Measurements from ENCODE around the gene CADM3.

CADM3 gene

DNA sequence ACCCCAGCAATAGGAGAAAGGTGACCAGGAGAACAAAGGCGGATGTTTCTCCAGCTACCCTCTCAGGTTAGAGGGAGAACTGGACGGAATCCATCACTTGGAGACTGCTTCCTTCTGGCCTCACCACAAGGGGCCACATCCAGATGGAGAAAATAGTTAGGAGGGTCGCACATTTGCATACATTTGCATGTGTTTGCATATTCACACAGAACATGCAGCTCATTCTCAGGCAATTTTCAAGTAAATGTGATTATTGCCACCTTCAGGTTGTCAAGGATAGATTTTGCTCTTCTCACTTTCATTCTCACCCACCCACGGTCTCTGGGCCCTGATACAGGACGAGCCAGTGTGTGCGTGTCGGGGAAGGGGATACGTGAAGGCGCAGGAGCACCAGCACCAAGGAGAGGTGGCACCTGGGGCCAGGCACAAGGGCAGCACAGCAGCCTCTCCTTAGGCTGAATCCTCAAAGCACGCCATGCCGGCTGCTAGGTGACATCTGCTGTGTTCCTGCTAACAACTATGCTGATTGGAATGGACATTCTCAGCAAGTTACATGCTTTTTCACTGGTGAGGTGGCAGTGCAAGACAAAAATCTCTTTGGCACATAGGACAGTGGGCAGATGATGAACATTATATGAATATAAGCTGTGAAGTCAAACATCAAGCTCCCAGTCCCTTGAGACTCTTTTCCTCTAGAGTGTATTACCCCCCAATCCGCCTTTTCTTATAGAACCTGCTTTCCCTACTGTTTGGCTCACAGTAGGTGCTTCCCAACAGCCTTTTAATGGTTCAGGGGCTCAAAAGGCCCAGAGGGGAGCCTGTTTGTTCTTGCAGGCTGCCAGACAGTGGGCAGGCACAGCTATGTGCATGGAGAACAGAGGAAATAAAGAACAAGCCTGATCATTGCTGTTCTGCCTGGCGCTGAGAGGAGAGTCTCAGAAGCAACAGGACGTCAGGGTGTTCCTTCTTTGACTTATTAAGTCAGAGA is 47.5 kb downstream of the CADM3 start:
- Histone ChIP-seq H3K4me3 (ENCODE audit: low read depth in 1 of 2, low read length in 2 of 2) (no peak overlapping the region), H3K27me3 (ENCODE audit: control insufficient read depth in 1 of 2, insufficient read depth in 2 of 2, low read length in 2 of 2) (peaks cover 0 to 4% of the 10 kb centered on the region in 2 donors), H3K36me3 (ENCODE audit: control insufficient read depth in 1 of 2, insufficient read depth in 2 of 2, low read length in 2 of 2) (no peaks in the 10 kb centered on the region), H3K9ac (ENCODE audit: low read depth in 1 of 2, low read length in 2 of 2) (no peak overlapping the region), H3K27ac (ENCODE audit: low read depth, low read length) (no peak overlapping the region), H3K4me1 (ENCODE audit: control insufficient read depth in 1 of 2, insufficient read depth in 2 of 2, low read length in 2 of 2) (no peaks in the 10 kb centered on the region), H3K9me3 (ENCODE audit: control insufficient read depth in 1 of 2, low read length in 2 of 2) (no peaks in the 10 kb centered on the region)

GRCh38 chr1:159222075-159222865 is 50.9 kb downstream of the CADM3 start:
- Histone ChIP-seq H3K9ac (ENCODE audit: low read depth in 1 of 2, low read length in 2 of 2) (no peak overlapping the region), H3K27ac (ENCODE audit: low read depth, low read length) (no peak overlapping the region), H3K27me3 (ENCODE audit: control insufficient read depth in 1 of 2, insufficient read depth in 2 of 2, low read length in 2 of 2) (no peaks in the 10 kb centered on the region)

DNA sequence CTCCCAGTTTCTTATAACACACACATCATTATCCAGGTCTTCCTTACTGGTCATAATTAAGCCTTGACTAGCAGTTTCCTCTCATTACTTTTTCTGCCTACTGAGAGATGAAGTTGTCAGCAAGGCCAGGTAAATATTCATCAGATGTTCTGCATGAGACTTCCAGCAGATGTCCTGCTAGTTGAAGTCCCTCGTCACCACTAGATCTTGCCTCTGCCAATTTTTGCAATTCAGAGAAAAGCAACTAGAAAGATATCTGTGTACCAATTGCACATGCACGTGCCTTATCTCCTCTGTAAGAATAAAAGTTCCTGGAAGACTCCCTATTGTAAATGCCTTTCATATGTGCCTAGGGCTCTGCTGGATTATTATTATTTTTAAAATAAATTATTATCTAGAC is 51.6 kb downstream of the CADM3 start:
- Histone ChIP-seq H3K4me1 (ENCODE audit: control insufficient read depth in 1 of 2, insufficient read depth in 2 of 2, low read length in 2 of 2) (no peaks in the 10 kb centered on the region), H3K27ac (ENCODE audit: low read depth, low read length) (no peak overlapping the region), H3K27me3 (ENCODE audit: control insufficient read depth in 1 of 2, insufficient read depth in 2 of 2, low read length in 2 of 2) (no peaks in the 10 kb centered on the region), H3K4me3 (ENCODE audit: low read depth in 1 of 2, low read length in 2 of 2) (no peak overlapping the region), H3K36me3 (ENCODE audit: control insufficient read depth in 1 of 2, insufficient read depth in 2 of 2, low read length in 2 of 2) (no peaks in the 10 kb centered on the region), H3K9ac (ENCODE audit: low read depth in 1 of 2, low read length in 2 of 2) (no peak overlapping the region), H3K9me3 (ENCODE audit: control insufficient read depth in 1 of 2, low read length in 2 of 2) (no peaks in the 10 kb centered on the region)

More at GRCh38 chr1:159222075-159222865, 50.9 kb downstream of the CADM3 start:
- no peak overlapping the region for H3K4me3 ChIP-seq (ENCODE audit: low read depth in 1 of 2, low read length in 2 of 2)
- H3K36me3 ChIP-seq (ENCODE audit: control insufficient read depth in 1 of 2, insufficient read depth in 2 of 2, low read length in 2 of 2): no peaks in the 10 kb centered on the region
- no peaks in the 10 kb centered on the region for H3K4me1 ChIP-seq (ENCODE audit: control insufficient read depth in 1 of 2, insufficient read depth in 2 of 2, low read length in 2 of 2)
- H3K9me3 ChIP-seq (ENCODE audit: control insufficient read depth in 1 of 2, low read length in 2 of 2): no peaks in the 10 kb centered on the region

DNA sequence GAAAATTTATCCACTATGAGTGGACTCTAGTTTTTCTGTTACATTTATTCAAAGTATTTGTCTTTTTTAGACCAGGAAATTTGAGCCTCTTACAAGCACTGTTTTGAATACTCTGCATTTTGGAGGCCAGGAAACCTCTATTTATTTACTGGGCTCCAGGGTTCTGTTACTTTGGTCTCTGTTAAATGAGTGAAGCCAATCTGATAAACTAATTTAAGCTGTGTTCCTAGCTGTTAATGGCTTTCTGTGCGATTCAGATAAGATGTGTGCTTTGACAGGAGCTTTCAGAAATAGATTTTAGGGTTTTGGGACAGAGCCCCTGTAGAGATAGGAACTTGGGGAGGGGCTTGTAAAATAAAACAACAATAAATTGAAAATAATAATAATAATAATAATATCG is 57.1 kb downstream of the CADM3 start:
- Histone ChIP-seq H3K36me3 (ENCODE audit: control insufficient read depth in 1 of 2, insufficient read depth in 2 of 2, low read length in 2 of 2) (no peaks in the 10 kb centered on the region), H3K9ac (ENCODE audit: low read depth in 1 of 2, low read length in 2 of 2) (no peak overlapping the region), H3K4me1 (ENCODE audit: control insufficient read depth in 1 of 2, insufficient read depth in 2 of 2, low read length in 2 of 2) (no peaks in the 10 kb centered on the region), H3K4me3 (ENCODE audit: low read depth in 1 of 2, low read length in 2 of 2) (no peak overlapping the region), H3K9me3 (ENCODE audit: control insufficient read depth in 1 of 2, low read length in 2 of 2) (no peaks in the 10 kb centered on the region), H3K27ac (ENCODE audit: low read depth, low read length) (no peak overlapping the region), H3K27me3 (ENCODE audit: control insufficient read depth in 1 of 2, insufficient read depth in 2 of 2, low read length in 2 of 2) (no peaks in the 10 kb centered on the region)

DNA sequence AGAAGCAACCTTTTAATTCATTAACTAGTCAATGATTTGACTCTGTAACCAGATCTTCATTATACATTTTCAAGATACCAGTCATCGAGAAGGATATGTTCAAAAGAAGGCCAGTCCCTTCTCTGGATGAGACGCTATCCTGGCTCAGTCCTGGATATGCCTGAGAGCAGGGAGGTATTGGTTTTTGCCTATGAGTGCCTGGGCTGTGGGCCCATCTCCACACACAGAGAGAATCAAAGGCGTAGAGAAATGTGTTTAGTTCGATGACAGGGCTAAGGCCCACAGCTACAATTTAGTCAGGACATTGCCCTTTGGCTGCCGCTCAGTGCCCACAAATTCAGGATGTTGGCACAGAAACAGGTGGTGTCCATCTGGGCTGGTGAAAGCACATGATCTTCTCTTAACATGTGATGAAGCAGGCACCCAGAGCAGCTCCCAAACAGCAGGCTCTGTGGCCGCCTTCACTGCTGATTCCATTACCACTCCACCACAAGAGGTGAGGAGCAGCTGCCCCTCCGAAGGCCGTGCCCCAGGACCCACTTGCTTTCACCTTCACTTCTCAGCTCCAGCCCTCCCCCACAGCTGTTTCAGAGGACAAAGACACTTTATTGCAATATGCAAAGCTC is 58.0 kb downstream of the CADM3 start:
- Histone ChIP-seq H3K27ac (ENCODE audit: low read depth, low read length) (no peak overlapping the region), H3K27me3 (ENCODE audit: control insufficient read depth in 1 of 2, insufficient read depth in 2 of 2, low read length in 2 of 2) (no peaks in the 10 kb centered on the region), H3K36me3 (ENCODE audit: control insufficient read depth in 1 of 2, insufficient read depth in 2 of 2, low read length in 2 of 2) (no peaks in the 10 kb centered on the region), H3K9ac (ENCODE audit: low read depth in 1 of 2, low read length in 2 of 2) (no peak overlapping the region), H3K9me3 (ENCODE audit: control insufficient read depth in 1 of 2, low read length in 2 of 2) (no peaks in the 10 kb centered on the region), H3K4me1 (ENCODE audit: control insufficient read depth in 1 of 2, insufficient read depth in 2 of 2, low read length in 2 of 2) (no peaks in the 10 kb centered on the region), H3K4me3 (ENCODE audit: low read depth in 1 of 2, low read length in 2 of 2) (no peak overlapping the region)

GRCh38 chr1:159229896-159230295 is 58.5 kb downstream of the CADM3 start:
- H3K9me3 ChIP-seq (ENCODE audit: control insufficient read depth in 1 of 2, low read length in 2 of 2): no peaks in the 10 kb centered on the region
- no peaks in the 10 kb centered on the region for H3K4me1 ChIP-seq (ENCODE audit: control insufficient read depth in 1 of 2, insufficient read depth in 2 of 2, low read length in 2 of 2)
- H3K9ac ChIP-seq (ENCODE audit: low read depth in 1 of 2, low read length in 2 of 2): no peak overlapping the region
- no peaks in the 10 kb centered on the region for H3K27me3 ChIP-seq (ENCODE audit: control insufficient read depth in 1 of 2, insufficient read depth in 2 of 2, low read length in 2 of 2)
- no peak overlapping the region for H3K4me3 ChIP-seq (ENCODE audit: low read depth in 1 of 2, low read length in 2 of 2)
- no peak overlapping the region for H3K27ac ChIP-seq (ENCODE audit: low read depth, low read length)
- H3K36me3 ChIP-seq (ENCODE audit: control insufficient read depth in 1 of 2, insufficient read depth in 2 of 2, low read length in 2 of 2): no peaks in the 10 kb centered on the region

DNA sequence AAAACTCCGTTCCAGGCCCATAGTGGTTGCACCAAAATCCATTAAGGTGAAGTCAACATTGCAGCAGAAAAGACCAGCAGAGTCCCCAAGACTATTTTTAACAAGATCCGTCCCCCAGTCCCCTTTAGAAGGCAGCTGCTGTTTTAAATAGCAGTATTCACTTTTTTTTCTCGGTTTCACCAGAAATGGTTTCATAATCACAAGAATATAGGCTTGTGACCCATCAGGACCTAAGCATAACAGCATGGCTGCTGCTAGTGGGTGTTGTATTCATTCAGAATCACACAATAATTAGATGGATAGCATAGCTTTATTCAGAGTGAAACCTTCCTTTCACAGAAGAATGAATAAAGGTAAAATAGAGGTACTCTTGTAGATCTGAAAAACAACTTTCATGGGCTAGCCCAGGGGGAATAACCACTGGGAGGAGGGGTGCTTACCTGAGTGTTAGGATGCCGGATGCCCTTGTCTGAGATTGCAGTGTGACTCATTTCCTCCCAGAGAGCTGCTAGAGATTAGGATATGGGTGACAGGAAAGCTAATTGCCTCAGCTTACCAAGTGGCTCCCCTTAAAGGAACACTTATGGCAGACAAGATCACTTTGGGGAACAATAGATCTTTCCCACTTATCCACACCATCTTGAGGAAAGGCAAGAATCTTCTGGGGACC is 68.3 kb downstream of the CADM3 start:
- H3K27ac ChIP-seq (ENCODE audit: low read depth, low read length): no peak overlapping the region
- H3K9ac ChIP-seq (ENCODE audit: low read depth in 1 of 2, low read length in 2 of 2): no peak overlapping the region
- no peaks in the 10 kb centered on the region for H3K9me3 ChIP-seq (ENCODE audit: control insufficient read depth in 1 of 2, low read length in 2 of 2)
- no peaks in the 10 kb centered on the region for H3K4me1 ChIP-seq (ENCODE audit: control insufficient read depth in 1 of 2, insufficient read depth in 2 of 2, low read length in 2 of 2)
- H3K36me3 ChIP-seq (ENCODE audit: control insufficient read depth in 1 of 2, insufficient read depth in 2 of 2, low read length in 2 of 2): no peaks in the 10 kb centered on the region
- H3K27me3 ChIP-seq (ENCODE audit: control insufficient read depth in 1 of 2, insufficient read depth in 2 of 2, low read length in 2 of 2): no peaks in the 10 kb centered on the region
- no peak overlapping the region for H3K4me3 ChIP-seq (ENCODE audit: low read depth in 1 of 2, low read length in 2 of 2)

DNA sequence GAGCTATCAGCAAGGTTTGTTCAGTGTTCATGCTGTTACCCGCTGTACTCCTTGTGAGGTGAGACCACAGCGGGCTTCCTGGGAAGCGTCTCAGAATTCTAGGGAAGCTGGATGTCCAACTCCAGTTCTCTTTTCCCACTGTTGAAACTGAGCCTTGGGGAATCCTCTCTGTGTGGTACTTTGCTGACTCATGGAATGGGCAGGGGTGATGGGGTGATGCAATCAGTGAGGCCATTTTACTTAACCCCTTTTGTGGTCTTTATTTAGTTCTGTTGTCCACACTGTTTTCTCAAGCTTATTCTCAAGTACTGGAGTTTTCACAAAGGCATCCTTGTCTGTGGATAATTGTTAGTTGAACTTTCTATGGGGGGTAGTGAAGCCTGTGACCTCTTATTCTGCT is 75.9 kb downstream of the CADM3 start:
- Histone ChIP-seq H3K36me3 (ENCODE audit: control insufficient read depth in 1 of 2, insufficient read depth in 2 of 2, low read length in 2 of 2) (no peaks in the 10 kb centered on the region), H3K9me3 (ENCODE audit: control insufficient read depth in 1 of 2, low read length in 2 of 2) (no peaks in the 10 kb centered on the region), H3K9ac (ENCODE audit: low read depth in 1 of 2, low read length in 2 of 2) (no peak overlapping the region), H3K4me3 (ENCODE audit: low read depth in 1 of 2, low read length in 2 of 2) (no peak overlapping the region), H3K27ac (ENCODE audit: low read depth, low read length) (no peak overlapping the region), H3K27me3 (ENCODE audit: control insufficient read depth in 1 of 2, insufficient read depth in 2 of 2, low read length in 2 of 2) (no peaks in the 10 kb centered on the region), H3K4me1 (ENCODE audit: control insufficient read depth in 1 of 2, insufficient read depth in 2 of 2, low read length in 2 of 2) (no peaks in the 10 kb centered on the region)

GRCh38 chr1:159248311-159248710 is 76.9 kb downstream of the CADM3 start:
- no peaks in the 10 kb centered on the region for H3K36me3 ChIP-seq (ENCODE audit: control insufficient read depth in 1 of 2, insufficient read depth in 2 of 2, low read length in 2 of 2)
- no peak overlapping the region for H3K27ac ChIP-seq (ENCODE audit: low read depth, low read length)
- H3K4me3 ChIP-seq (ENCODE audit: low read depth in 1 of 2, low read length in 2 of 2): no peak overlapping the region
- H3K4me1 ChIP-seq (ENCODE audit: control insufficient read depth in 1 of 2, insufficient read depth in 2 of 2, low read length in 2 of 2): no peaks in the 10 kb centered on the region
- H3K9ac ChIP-seq (ENCODE audit: low read depth in 1 of 2, low read length in 2 of 2): no peak overlapping the region
- no peaks in the 10 kb centered on the region for H3K27me3 ChIP-seq (ENCODE audit: control insufficient read depth in 1 of 2, insufficient read depth in 2 of 2, low read length in 2 of 2)
- H3K9me3 ChIP-seq (ENCODE audit: control insufficient read depth in 1 of 2, low read length in 2 of 2): no peaks in the 10 kb centered on the region

Measured in duodenal mucosa (tissue), 2 donors.